Hepatocyte (in vitro differentiated cells): ENCODE measurements around the gene NPAS2. TPM values are rescaled to one million over a fixed set of nuclear protein-coding genes. Genes with fewer than 3 reads are reported as not detected.

Source experiments
- DNase-seq: peaks from one replicate; pipeline ENCODE4 v3.0.0-alpha.2; 2016; ENCODE audit warnings: low spot score
- H2AFZ ChIP-seq: fragments of 200-600 bp; sonication (generic); 2 replicates; pipeline ENCODE4 v1.6.0; 2016; ENCODE audit warnings: antibody characterized with exemption, mild to moderate bottlenecking
- H3K27ac ChIP-seq: fragments of 200-600 bp; sonication (generic); 2 replicates; pipeline ENCODE4 v1.5.1; 2016; ENCODE audit warnings: mild to moderate bottlenecking
- H3K27me3 ChIP-seq: fragments of 200-600 bp; sonication (generic); 2 replicates; pipeline ENCODE4 v1.6.1; 2016
- H3K36me3 ChIP-seq: fragments of 200-600 bp; sonication (generic); replicated peaks from 2 replicates; pipeline ENCODE4 v1.5.1; 2016; ENCODE audit warnings: low read depth; ENCODE audit not compliant: insufficient read depth
- H3K4me1 ChIP-seq: fragments of 200-600 bp; sonication (generic); 2 replicates; pipeline ENCODE4 v1.5.1; 2016; ENCODE audit warnings: mild to moderate bottlenecking, moderate library complexity; ENCODE audit not compliant: insufficient read depth
- H3K4me2 ChIP-seq: fragments of 200-600 bp; sonication (generic); 2 replicates; pipeline ENCODE4 v1.6.0; 2016
- H3K4me3 ChIP-seq: fragments of 200-600 bp; sonication (generic); 2 replicates; pipeline ENCODE4 v1.5.1; 2016; ENCODE audit warnings: mild to moderate bottlenecking
- H3K79me2 ChIP-seq: fragments of 200-600 bp; sonication (generic); 2 replicates; pipeline ENCODE4 v1.6.0; 2017; ENCODE audit warnings: mild to moderate bottlenecking
- H3K9me2 ChIP-seq: fragments of 200-600 bp; sonication (generic); replicated peaks from 2 replicates; pipeline ENCODE4 v1.6.0; 2017; ENCODE audit warnings: mild to moderate bottlenecking; ENCODE audit not compliant: insufficient read depth
- H3K9me3 ChIP-seq: fragments of 200-600 bp; sonication (generic); 2 replicates; pipeline ENCODE4 v1.5.1; 2016; ENCODE audit warnings: low read depth, mild to moderate bottlenecking
- H4K20me1 ChIP-seq: fragments of 200-600 bp; sonication (generic); 2 replicates; pipeline ENCODE4 v1.6.0; 2016; ENCODE audit warnings: mild to moderate bottlenecking; ENCODE audit not compliant: insufficient read depth, poor library complexity, severe bottlenecking
- EZH2 ChIP-seq: fragments of 200-600 bp; sonication (generic); IDR thresholded peaks from 2 replicates; pipeline ENCODE4 v1.6.1; 2016; ENCODE audit warnings: antibody characterized with exemption, mild to moderate bottlenecking, borderline replicate concordance
- EZH2phosphoT487 ChIP-seq: fragments of 200-600 bp; sonication (generic); IDR thresholded peaks from one replicate; pipeline ENCODE4 v1.6.1; 2018; ENCODE audit warnings: antibody characterized with exemption, mild to moderate bottlenecking, low read depth, moderate library complexity; ENCODE audit not compliant: unreplicated experiment, severe bottlenecking
- WGBS: methylation state at CpG from one replicate; pipeline ENCODE4 v1.1.6; 2016; ENCODE audit warnings: low lambda C conversion rate; ENCODE audit errors: missing lambda C conversion rate; 5-methylcytosine and 5-hydroxymethylcytosine counted together
- polyA plus RNA-seq: library from polyadenylated mRNA; unstranded; fragments of >200 nt; fragmentation: Nextera tagmentation; extraction: Ambion mirVana; gene quantifications from 2 replicates; pipeline ENCODE4 v1.2.1, GENCODE V29; 2016
- total RNA-seq: library from RNA; depleted of rRNA; stranded (reverse); fragments of >200 nt; gene quantifications from 2 replicates; pipeline ENCODE4 v1.2.3, GENCODE V29; 2014
- TF ChIP-seq, protein P1 (sequence below): fragments of 200-600 bp; sonication (generic); IDR thresholded peaks from 2 replicates; pipeline ENCODE4 v1.5.1; 2016; ENCODE audit warnings: antibody characterized with exemption, mild to moderate bottlenecking; ENCODE audit not compliant: poor library complexity

NPAS2 gene
- total and polyA plus RNA-seq, 2 experiments from 2014 or later, result 7.7 to 16.8 TPM

DNA sequence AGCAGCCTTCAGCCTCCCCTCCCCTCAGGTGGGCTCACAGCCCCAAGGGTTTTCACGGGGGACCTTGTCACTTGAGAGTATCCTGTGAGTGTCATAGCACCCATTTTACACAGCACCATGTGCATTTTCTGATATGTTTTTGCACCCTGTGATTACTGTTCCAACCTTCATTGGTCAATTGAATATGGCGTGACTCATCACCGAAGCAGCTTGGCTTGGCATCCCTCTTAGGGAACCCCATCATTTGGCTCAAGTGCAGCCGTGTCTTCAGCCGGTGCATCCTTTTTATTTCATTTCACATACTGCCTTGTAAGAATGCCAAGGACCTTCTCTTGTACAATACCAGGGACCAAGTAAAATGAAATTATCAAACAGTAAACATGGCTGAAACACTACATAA lies 57.6 kb downstream of the NPAS2 start:
- TF ChIP-seq EZH2 (no peak), EZH2phosphoT487 (no peak)
- TF ChIP-seq, protein P1, sequence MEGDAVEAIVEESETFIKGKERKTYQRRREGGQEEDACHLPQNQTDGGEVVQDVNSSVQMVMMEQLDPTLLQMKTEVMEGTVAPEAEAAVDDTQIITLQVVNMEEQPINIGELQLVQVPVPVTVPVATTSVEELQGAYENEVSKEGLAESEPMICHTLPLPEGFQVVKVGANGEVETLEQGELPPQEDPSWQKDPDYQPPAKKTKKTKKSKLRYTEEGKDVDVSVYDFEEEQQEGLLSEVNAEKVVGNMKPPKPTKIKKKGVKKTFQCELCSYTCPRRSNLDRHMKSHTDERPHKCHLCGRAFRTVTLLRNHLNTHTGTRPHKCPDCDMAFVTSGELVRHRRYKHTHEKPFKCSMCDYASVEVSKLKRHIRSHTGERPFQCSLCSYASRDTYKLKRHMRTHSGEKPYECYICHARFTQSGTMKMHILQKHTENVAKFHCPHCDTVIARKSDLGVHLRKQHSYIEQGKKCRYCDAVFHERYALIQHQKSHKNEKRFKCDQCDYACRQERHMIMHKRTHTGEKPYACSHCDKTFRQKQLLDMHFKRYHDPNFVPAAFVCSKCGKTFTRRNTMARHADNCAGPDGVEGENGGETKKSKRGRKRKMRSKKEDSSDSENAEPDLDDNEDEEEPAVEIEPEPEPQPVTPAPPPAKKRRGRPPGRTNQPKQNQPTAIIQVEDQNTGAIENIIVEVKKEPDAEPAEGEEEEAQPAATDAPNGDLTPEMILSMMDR, result no peak
- Histone ChIP-seq H3K9me3 (no peaks in the 10 kb centered on the region), H3K4me1 (peaks cover 18% of the 10 kb centered on the region), H4K20me1 (no peaks in the 10 kb centered on the region), H3K4me2 (no peak overlapping the region), H2AFZ (no peak overlapping the region), H3K4me3 (no peak overlapping the region), H3K79me2 (peaks cover 5% of the 10 kb centered on the region), H3K36me3 (no peaks in the 10 kb centered on the region), H3K9me2 (no peaks in the 10 kb centered on the region), H3K27ac (peak overlapping the region; percentile 13), H3K27me3 (no peaks in the 10 kb centered on the region)
- WGBS, result 73% methylated on average over 5 of the region's 5 CpGs
- DNase-seq, result no peak

DNA sequence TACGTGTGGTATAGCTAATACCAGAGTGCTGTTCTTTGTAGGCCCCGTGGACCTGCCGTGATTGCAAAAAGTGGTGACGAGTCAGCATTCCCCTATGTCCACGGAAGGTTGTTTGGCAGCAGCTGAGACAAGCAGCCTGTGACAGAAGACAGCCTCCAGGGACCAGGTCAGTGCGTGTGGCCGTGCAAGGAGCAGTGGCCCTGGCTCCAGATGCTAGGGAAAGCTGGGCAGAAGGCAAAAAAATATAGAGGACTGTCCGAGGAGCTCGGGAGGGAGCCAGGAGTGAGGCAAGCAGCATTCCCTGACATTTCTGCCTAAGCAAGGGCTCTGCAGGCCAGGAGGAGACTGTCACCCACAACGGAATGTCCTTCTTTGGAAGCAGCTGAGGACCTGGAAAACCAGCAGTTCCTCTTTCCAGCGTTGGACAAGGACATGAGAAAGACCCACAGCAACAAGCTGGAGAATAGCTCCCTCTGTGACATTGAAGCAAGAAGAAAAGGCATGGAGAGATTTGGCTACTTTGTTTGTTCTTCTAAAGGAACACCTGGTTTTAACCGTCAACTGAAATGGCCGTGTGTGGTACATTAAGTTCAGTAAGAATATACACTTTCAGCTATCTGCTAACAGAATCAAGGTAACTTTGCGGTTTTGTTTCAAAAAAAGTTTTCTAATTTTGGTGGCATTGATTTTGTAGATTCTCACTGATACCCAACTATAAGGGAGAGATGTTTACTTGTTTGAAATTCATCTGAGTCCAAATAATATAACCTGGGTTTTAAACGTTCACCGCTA lies 58.3 kb downstream of the NPAS2 start:
- Histone ChIP-seq H3K4me3 (no peak overlapping the region), H2AFZ (no peak overlapping the region), H3K4me1 (peaks cover 25% of the 10 kb centered on the region), H3K27me3 (no peaks in the 10 kb centered on the region), H3K27ac (peak overlapping the region; percentile 13), H3K36me3 (no peaks in the 10 kb centered on the region), H3K4me2 (no peak overlapping the region), H3K79me2 (peaks cover 5% of the 10 kb centered on the region), H3K9me2 (no peaks in the 10 kb centered on the region), H4K20me1 (no peaks in the 10 kb centered on the region), H3K9me3 (no peaks in the 10 kb centered on the region)
- no peak for DNase-seq
- TF ChIP-seq EZH2phosphoT487 (no peak), EZH2 (no peak)
- TF ChIP-seq, protein P1, result no peak
- WGBS, result 66% methylated on average over 16 of the region's 16 CpGs

DNA sequence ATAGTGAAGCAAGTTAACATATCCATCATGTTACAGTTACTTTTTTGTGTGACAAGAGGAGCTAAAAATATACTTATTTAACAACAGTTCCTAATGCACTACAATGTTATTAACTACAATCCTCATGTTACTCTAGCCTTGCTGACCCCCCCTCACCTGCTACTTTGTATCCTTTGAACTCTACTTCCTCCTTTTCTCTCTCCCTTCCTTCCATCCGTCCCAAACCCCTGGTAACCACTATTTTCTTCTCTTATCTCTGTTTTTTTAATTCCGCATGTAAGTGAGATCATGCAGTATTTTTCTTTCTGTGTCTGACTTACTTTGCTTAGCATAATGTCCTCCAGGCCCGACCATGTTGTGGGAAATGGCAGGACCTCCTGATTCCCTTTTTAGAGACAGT lies 59.4 kb downstream of the NPAS2 start:
- no peaks in the 10 kb centered on the region for H3K27me3 ChIP-seq
- no peaks in the 10 kb centered on the region for H3K9me2 ChIP-seq
- peaks cover 5% of the 10 kb centered on the region for H3K79me2 ChIP-seq
- H4K20me1 ChIP-seq, result no peaks in the 10 kb centered on the region
- TF ChIP-seq EZH2phosphoT487 (no peak), EZH2 (no peak)
- TF ChIP-seq, protein P1, result no peak
- no peaks in the 10 kb centered on the region for H3K36me3 ChIP-seq
- 81% methylated on average over 3 of the region's 3 CpGs for WGBS
- no peaks in the 10 kb centered on the region for H3K9me3 ChIP-seq
- DNase-seq, result no peak
- no peak overlapping the region for H3K4me3 ChIP-seq
- H3K4me2 ChIP-seq, result no peak overlapping the region
- no peak overlapping the region for H2AFZ ChIP-seq
- no peak overlapping the region for H3K27ac ChIP-seq
- H3K4me1 ChIP-seq, result peaks cover 34% of the 10 kb centered on the region
